GM12878 (cell line): ENCODE results near the gene MTF1.

ENCODE experiments used
- CTCF ChIP-seq, 3 experiments: IDR thresholded peaks in 2 of 3; conservative IDR thresholded peaks in 1 of 3; 2 replicates each; pipeline ENCODE4 v1.5.1; 2011; ENCODE audit warnings: low read depth in 3 of 3, low read length in 3 of 3, mild to moderate bottlenecking in 3 of 3, control low read depth in 2 of 3, moderate library complexity in 2 of 3, inconsistent platforms in 1 of 3, mixed read lengths in 1 of 3; ENCODE audit not compliant: control insufficient read depth in 2 of 3, insufficient read depth in 1 of 3; ENCODE audit errors: extremely low read depth in 1 of 3
- DPF2 ChIP-seq: fragments of 450-650 bp; IDR thresholded peaks from 2 replicates; pipeline ENCODE4 v1.6.1; 2017; ENCODE audit warnings: mild to moderate bottlenecking
- EED ChIP-seq: sonication (generic); IDR thresholded peaks from 2 replicates; pipeline ENCODE4 v1.6.1; 2016; ENCODE audit warnings: antibody characterized with exemption, low read depth
- KDM1A ChIP-seq: fragments of 200-600 bp; sonication (generic); IDR thresholded peaks from 2 replicates; pipeline ENCODE4 v1.6.1; 2016; ENCODE audit warnings: borderline replicate concordance
- MYB ChIP-seq: fragments of 150-350 bp; IDR thresholded peaks from 2 replicates; pipeline ENCODE4 v1.6.1; 2014; ENCODE audit warnings: mild to moderate bottlenecking, low read depth, low read length, borderline replicate concordance
- PAX8 ChIP-seq: fragments of 450-650 bp; IDR thresholded peaks from 2 replicates; pipeline ENCODE4 v1.6.1; 2017; ENCODE audit warnings: mild to moderate bottlenecking, moderate library complexity
- ZBTB4 ChIP-seq: fragments of 450-650 bp; formaldehyde crosslinking; IDR thresholded peaks from 2 replicates; pipeline ENCODE4 v1.4.0; 2022; ENCODE audit warnings: mild to moderate bottlenecking, moderate library complexity

GRCh38 chr1:37836788-37837187, 22.6 kb downstream of the MTF1 start:
- TF ChIP-seq PAX8 (no peak), ZBTB4 (CRISPR knock-in tag) (no peak), CTCF (IDR thresholded peaks at IDR 0.05 in 2 of 3, conservative IDR thresholded peaks at IDR 0.05 in 1 of 3; ENCODE audit: control insufficient read depth in 2 of 3, extremely low read depth in 1 of 3, insufficient read depth in 1 of 3, low read depth in 3 of 3, low read length in 3 of 3) (no peak), MYB (no peak), KDM1A (no peak), DPF2 (no peak), EED (no peak)
